ENCODE results near the gene PDSS2. TPM values are rescaled to one million over a fixed set of nuclear protein-coding genes. Genes with fewer than 3 reads are reported as not detected.
"Not testable (repeated sequence)": the region's sequence is repeated elsewhere in the genome, so short reads cannot be mapped to it uniquely, and the experiment has no call there.

Gene PDSS2
- polyA plus RNA-seq, 4 donors: 16.1 to 20.4 (median 18.7) TPM

DNA sequence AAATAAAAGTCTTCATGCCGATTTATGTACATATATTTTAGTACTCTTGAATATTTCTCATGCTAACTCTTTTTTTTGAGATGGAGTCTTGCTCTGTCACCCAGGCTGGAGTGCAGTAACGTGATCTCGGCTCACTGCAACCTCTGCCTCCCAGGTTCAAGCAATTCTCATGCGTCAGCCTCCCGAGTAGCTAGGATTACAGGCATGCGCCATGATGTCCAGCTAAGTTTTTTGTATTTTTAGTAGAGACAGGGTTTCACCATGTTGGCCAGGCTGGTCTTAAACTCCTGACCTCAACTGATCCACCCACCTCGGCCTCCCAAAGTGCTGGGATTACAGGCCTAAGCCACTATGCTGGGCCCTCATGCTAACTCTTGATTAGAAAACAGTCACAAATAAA lies 179.4 kb downstream of the PDSS2 start:
- DNase-seq (ENCODE audit: low read depth in 4 of 4, low spot score in 3 of 4): not testable (repeated sequence)

DNA sequence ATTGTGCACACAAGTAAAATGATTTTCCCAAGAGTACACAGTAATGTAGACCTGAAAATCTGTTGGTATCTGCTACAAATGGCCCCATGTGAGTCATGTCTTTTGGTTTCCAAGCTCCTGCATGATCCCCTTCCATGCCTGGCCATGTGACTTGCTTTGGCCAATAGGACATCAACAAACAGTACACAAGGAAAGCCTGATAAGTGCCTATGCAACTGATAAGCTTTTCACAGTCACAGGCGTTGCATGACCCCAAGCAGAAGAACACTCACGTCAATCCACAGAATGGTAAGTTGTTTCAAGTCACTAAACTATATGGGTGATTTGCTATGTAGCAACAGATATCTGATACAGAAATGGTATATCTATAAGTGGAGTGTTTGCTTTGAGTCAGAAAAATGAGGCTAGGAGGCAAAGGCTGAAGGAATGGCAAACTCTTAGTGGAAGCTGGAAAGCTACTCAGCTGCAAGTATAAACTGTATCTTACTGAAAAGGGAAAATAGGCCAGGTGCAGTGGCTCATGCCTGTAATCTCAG lies 184.0 kb downstream of the PDSS2 start:
- DNase-seq (ENCODE audit: low read depth in 4 of 4, low spot score in 3 of 4): no peak

GRCh38 chr6:107274288-107274687 lies 185.1 kb downstream of the PDSS2 start:
- DNase-seq (ENCODE audit: low read depth in 4 of 4, low spot score in 3 of 4): no peak

- no peak for DNase-seq (ENCODE audit: low read depth in 4 of 4, low spot score in 3 of 4)
Measured at GRCh38 chr6:107272246-107272645, 187.1 kb downstream of the PDSS2 start.

- no peak for DNase-seq (ENCODE audit: low read depth in 4 of 4, low spot score in 3 of 4)
Measured at GRCh38 chr6:107271208-107271790, 188.1 kb downstream of the PDSS2 start.

DNA sequence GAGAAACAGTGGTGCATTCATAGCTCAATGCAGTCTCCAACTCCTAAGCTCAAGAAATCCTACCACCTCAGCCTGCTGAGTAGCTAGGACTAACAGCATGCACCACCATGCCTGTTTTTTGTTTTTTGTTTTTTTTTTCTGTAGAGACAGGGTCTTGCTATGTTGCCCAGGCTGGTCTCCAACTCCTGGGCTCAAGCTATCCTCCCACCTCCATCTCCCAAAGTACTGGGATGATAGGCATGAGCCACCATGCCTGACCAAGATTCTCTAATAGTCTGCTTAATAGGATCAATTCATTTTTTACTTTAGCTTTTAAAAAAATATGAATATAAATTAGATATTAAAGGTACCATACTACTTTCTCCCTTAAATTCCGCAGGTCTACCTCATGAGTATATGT lies 191.7 kb downstream of the PDSS2 start:
- no peak for DNase-seq (ENCODE audit: low read depth in 4 of 4, low spot score in 3 of 4)

GRCh38 chr6:107267006-107267405 lies 192.4 kb downstream of the PDSS2 start:
- no peak for DNase-seq (ENCODE audit: low read depth in 4 of 4, low spot score in 3 of 4)

DNA sequence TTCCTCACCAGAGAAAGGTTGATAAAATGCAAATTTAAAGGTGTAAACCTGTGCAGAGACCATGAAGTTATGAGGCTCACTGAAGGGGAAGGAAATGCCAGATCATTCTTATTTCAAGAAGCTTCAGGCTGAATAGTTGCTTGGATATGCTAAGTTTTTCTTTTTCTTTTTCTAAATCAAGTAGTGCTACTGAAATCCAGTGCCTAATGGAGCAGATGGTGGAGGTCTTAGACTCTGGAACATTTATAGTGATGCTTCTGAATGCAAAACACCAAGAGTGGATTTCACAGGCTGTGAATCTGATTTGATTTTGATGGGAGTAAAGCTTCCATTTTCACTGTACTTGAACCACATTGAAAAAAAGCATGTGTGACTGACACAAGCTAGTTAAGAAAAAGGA lies 192.8 kb downstream of the PDSS2 start:
- no peak for DNase-seq (ENCODE audit: low read depth in 4 of 4, low spot score in 3 of 4)

- DNase-seq (ENCODE audit: low read depth in 4 of 4, low spot score in 3 of 4): no peak
Measured at GRCh38 chr6:107264357-107264840, 195.0 kb downstream of the PDSS2 start.

DNA sequence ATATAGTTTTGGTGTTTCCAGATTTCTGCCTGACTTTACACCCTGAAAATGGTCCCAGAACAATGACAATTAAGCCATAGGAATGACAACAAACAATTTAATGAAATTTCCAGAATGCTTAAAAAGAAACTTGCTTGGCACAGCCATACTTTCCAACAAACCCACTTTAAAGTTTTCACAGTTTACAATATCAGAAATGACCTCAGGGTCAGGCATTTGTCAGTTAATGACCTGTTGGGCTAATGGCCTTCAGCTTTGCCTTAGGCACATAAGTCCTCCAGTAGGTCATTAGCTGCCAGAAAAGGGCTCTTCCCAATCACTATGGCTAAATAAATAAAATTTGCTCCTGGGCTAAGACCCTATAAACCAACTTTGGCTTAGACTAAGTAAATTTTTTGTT lies 199.4 kb downstream of the PDSS2 start:
- no peak for DNase-seq (ENCODE audit: low read depth in 4 of 4, low spot score in 3 of 4)

- DNase-seq (ENCODE audit: low read depth in 4 of 4, low spot score in 3 of 4): no peak
Measured at GRCh38 chr6:107248147-107248546, 211.2 kb downstream of the PDSS2 start.

DNA sequence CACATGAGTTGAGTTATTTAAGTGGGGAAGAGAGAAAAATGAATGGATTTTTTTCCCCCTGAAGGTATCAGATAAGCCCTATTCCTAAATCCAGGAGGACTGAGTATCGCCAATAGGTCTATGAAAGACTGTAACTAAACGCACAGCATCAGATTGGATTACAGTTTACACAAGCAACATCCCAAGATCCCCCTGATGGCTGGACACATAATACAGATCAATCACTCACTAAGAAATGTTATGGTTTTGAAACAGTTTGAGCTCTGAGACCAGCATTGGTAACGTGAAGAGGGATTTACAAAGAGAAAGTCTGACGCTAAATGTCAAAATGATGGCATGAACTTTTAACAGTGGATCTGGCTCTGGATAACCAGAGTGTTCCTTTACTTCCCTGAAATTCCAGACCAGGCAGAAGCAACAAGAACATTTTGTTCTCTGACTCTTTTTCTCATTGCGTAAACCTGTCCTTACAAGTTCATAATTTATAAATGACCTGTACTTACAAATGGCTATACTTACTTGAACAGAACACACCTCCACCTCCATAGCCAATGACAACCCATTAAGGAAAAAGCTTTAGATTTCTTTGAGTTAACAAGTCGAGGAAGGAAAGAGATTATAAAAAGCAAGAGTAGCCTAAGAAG lies 212.3 kb downstream of the PDSS2 start:
- no peak for DNase-seq (ENCODE audit: low read depth in 4 of 4, low spot score in 3 of 4)

DNA sequence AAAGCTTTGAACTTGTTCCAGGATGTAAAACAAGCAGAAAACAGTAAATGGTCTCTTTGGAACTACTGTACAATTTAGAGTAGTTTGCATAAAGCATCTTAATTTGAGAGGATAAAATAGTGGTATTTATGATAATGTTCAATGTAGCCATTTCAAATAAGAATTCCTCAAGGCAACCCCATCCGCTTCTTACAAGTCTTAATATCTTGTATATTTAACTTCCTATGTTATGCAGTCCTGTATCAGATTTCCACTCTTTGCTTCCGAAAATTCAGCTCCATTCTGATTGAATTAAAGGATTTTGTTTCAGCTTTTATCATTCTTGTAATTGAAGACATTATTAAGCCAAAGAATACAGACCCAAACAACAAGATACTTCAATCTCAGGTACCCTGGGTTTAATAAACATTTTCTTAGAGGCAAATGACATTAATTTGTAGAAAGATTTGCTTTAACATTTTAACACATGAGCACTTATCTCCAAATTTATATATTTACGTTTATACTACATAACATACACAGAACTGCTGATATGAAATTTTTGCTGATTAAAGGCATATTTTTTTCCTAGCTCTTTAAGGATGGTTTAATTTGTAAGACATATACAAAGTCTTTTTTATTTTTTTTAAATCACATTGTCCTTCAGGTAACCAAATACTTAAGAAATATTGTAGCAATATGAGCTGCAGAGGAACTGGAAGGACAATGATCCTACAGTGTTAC lies 213.0 kb downstream of the PDSS2 start:
- DNase-seq (ENCODE audit: low read depth in 4 of 4, low spot score in 3 of 4): no peak

- DNase-seq (ENCODE audit: low read depth in 4 of 4, low spot score in 3 of 4): no peak
Measured at GRCh38 chr6:107244742-107245480, 214.5 kb downstream of the PDSS2 start.

- DNase-seq (ENCODE audit: low read depth in 4 of 4, low spot score in 3 of 4): no peak
Measured at GRCh38 chr6:107244082-107244741, 215.2 kb downstream of the PDSS2 start.

- DNase-seq (ENCODE audit: low read depth in 4 of 4, low spot score in 3 of 4): no peak
Measured at GRCh38 chr6:107243471-107243870, 215.9 kb downstream of the PDSS2 start.

- no peak for DNase-seq (ENCODE audit: low read depth in 4 of 4, low spot score in 3 of 4)
Measured at GRCh38 chr6:107237992-107238660, 221.2 kb downstream of the PDSS2 start.

GRCh38 chr6:107235511-107235910 lies 223.9 kb downstream of the PDSS2 start:
- peak; percentile 16 to 54 (median 27) for DNase-seq (ENCODE audit: low read depth in 4 of 4, low spot score in 3 of 4)

DNA sequence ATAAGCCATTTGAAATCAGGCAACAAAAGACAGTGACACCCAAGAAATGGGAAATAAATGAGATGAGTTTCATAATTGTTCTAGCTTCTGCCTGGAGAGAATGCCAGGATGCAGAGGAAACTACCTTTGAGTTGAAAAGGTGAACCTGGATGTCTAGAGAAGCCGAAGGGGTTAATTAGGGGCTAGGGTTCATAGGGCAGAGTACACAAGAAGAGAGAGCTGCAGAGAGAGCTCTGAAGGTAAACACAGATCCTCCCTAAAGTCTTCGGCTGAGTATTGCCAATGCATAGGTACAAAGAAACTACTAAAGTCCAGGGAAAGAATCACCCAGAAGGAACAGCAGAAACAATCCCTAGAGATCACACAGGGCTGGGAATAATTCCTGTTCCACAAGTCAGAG lies 224.4 kb downstream of the PDSS2 start:
- no peak for DNase-seq (ENCODE audit: low read depth in 4 of 4, low spot score in 3 of 4)

- DNase-seq (ENCODE audit: low read depth in 4 of 4, low spot score in 3 of 4): no peak
Measured at GRCh38 chr6:107231243-107231642, 228.1 kb downstream of the PDSS2 start.

Measured in left renal pelvis (tissue), 4 donors.